Endodermal cell (in vitro differentiated cells): Measurements from ENCODE around the gene ZNF223. TPM values are rescaled to one million over a fixed set of nuclear protein-coding genes. Genes with fewer than 3 reads are reported as not detected.

Source experiments
- DNase-seq: peaks from one replicate; pipeline ENCODE4 v3.0.0-alpha.2; 2017
- H3K27ac ChIP-seq: 2 replicates; pipeline ENCODE4 v1.5.1; 2013; ENCODE audit warnings: mild to moderate bottlenecking, low read depth, low read length, moderate library complexity
- H3K27me3 ChIP-seq: 2 replicates; pipeline ENCODE4 v1.6.1; 2013; ENCODE audit warnings: mild to moderate bottlenecking, low read length, moderate library complexity; ENCODE audit not compliant: insufficient read depth, control insufficient read depth, poor library complexity, severe bottlenecking
- H3K36me3 ChIP-seq: 2 replicates; pipeline ENCODE4 v1.7.0; 2013; ENCODE audit warnings: mild to moderate bottlenecking, low read length, moderate library complexity; ENCODE audit not compliant: control insufficient read depth, insufficient read depth
- H3K4me1 ChIP-seq: one replicate; pipeline ENCODE4 v1.7.0; 2013; ENCODE audit warnings: low read length; ENCODE audit not compliant: control insufficient read depth, insufficient read depth
- H3K4me3 ChIP-seq: 2 replicates; pipeline ENCODE4 v1.5.1; 2013; ENCODE audit warnings: mild to moderate bottlenecking, low read length, moderate library complexity
- H3K9ac ChIP-seq: 2 replicates; pipeline ENCODE4 v1.6.1; 2013; ENCODE audit warnings: mild to moderate bottlenecking, low read length, moderate library complexity; ENCODE audit not compliant: poor library complexity, severe bottlenecking; ENCODE audit errors: extremely low read depth
- H3K9me3 ChIP-seq: 2 replicates; pipeline ENCODE4 v1.6.1; 2013; ENCODE audit warnings: mild to moderate bottlenecking, low read length, moderate library complexity; ENCODE audit not compliant: control insufficient read depth
- H3K27ac Mint-ChIP-seq: 2 replicates; pipeline ENCODE4 v1.8.0; 2020; ENCODE audit warnings: mixed read lengths
- H3K27me3 Mint-ChIP-seq: 2 replicates; pipeline ENCODE4 v1.8.0; 2021; ENCODE audit warnings: mild to moderate bottlenecking, mixed read lengths; ENCODE audit not compliant: insufficient read depth
- H3K36me3 Mint-ChIP-seq: 2 replicates; pipeline ENCODE4 v1.8.0; 2020; ENCODE audit warnings: low read depth, mixed read lengths
- H3K4me1 Mint-ChIP-seq: 2 replicates; pipeline ENCODE4 v1.8.0; 2020; ENCODE audit warnings: mixed read lengths
- H3K4me3 Mint-ChIP-seq: 2 replicates; pipeline ENCODE4 v1.8.0; 2020; ENCODE audit warnings: mild to moderate bottlenecking, moderate library complexity, mixed read lengths
- H3K9me3 Mint-ChIP-seq: 2 replicates; pipeline ENCODE4 v1.8.0; 2020; ENCODE audit warnings: mild to moderate bottlenecking, mixed read lengths
- CTCF ChIP-seq: fragments of 200-600 bp; sonication (generic); conservative IDR thresholded peaks from 2 replicates; pipeline ENCODE4 v1.5.0; 2021; ENCODE audit warnings: antibody characterized with exemption, mild to moderate bottlenecking
- WGBS, 2 experiments: methylation state at CpG; one replicate each; pipeline versions ENCODE4 v1.1.5 to v1.1.7; 2013; ENCODE audit warnings: missing lambda C conversion rate in 2 of 2, mixed read lengths in 1 of 2; ENCODE audit not compliant: insufficient coverage in 1 of 2, insufficient read length in 1 of 2; 5-methylcytosine and 5-hydroxymethylcytosine counted together
- total RNA-seq, 2 donors: library from RNA; stranded (reverse); fragmentation: NEBNext Ultra II Directional in 1 of 2; extraction: Animal tissue kit (Norgen Biotek cat#: 25700) in 1 of 2; gene quantifications; 2 replicates in 1 of 2; 3 replicates in 1 of 2; pipeline ENCODE4 v1.2.1, GENCODE V29; 2021

ZNF223 gene
- total RNA-seq, 2 donors from 2014 or later = 9.3 TPM

DNA sequence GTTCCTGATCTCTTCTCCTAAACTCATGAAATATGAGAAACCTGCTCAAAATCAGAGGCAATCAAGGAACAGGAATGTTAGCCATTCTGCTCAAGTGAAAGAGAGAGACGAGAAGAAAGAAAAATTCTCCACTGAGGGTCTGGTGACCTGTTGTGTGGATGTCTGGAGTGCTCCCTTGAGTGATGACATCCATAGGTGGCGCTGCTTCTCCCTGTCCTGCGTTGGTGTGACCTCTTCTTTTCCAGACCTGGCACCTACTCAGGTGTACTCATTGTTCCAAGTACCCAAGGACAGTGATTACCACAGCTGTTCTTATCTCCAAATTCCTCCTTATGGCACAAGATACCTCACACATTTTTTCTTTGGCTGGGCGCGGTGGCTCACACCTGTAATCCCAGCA, 4.0 kb downstream of the ZNF223 start:
- no peaks in the 10 kb centered on the region for H3K27me3 ChIP-seq
- WGBS, 2 experiments = 89 to 98% methylated on average over 5 of the region's 5 CpGs
- Mint-ChIP-seq H3K27me3 (no peaks in the 10 kb centered on the region), H3K4me3 (no peak overlapping the region), H3K9me3 (peaks cover 9% of the 10 kb centered on the region), H3K36me3 (peaks cover 61% of the 10 kb centered on the region), H3K27ac (no peak overlapping the region), H3K4me1 (peaks cover 12% of the 10 kb centered on the region)
- peak; percentile 30 for TF ChIP-seq CTCF
- H3K36me3 ChIP-seq = peaks cover 43% of the 10 kb centered on the region
- H3K9ac ChIP-seq = no peak overlapping the region
- no peaks in the 10 kb centered on the region for H3K9me3 ChIP-seq
- DNase-seq = peak; percentile 55
- H3K4me3 ChIP-seq = no peak overlapping the region
- no peak overlapping the region for H3K27ac ChIP-seq
- H3K4me1 ChIP-seq = no peaks in the 10 kb centered on the region

GRCh38 chr19:44059229-44059628, 7.4 kb downstream of the ZNF223 start:
- no peak overlapping the region for H3K27ac ChIP-seq
- H3K9ac ChIP-seq = no peak overlapping the region
- 93% methylated on average over 2 of the region's 2 CpGs; no CpG with 5 or more reads in 1 of the 2 experiments for WGBS, 2 experiments
- Mint-ChIP-seq H3K27me3 (no peaks in the 10 kb centered on the region), H3K4me3 (no peak overlapping the region), H3K4me1 (no peaks in the 10 kb centered on the region), H3K9me3 (peaks cover 4% of the 10 kb centered on the region), H3K36me3 (peaks cover 91% of the 10 kb centered on the region), H3K27ac (no peak overlapping the region)
- H3K4me3 ChIP-seq = no peak overlapping the region
- no peaks in the 10 kb centered on the region for H3K9me3 ChIP-seq
- TF ChIP-seq CTCF = no peak
- H3K27me3 ChIP-seq = no peaks in the 10 kb centered on the region
- H3K4me1 ChIP-seq = no peaks in the 10 kb centered on the region
- H3K36me3 ChIP-seq = peaks cover 75% of the 10 kb centered on the region
- no peak for DNase-seq

DNA sequence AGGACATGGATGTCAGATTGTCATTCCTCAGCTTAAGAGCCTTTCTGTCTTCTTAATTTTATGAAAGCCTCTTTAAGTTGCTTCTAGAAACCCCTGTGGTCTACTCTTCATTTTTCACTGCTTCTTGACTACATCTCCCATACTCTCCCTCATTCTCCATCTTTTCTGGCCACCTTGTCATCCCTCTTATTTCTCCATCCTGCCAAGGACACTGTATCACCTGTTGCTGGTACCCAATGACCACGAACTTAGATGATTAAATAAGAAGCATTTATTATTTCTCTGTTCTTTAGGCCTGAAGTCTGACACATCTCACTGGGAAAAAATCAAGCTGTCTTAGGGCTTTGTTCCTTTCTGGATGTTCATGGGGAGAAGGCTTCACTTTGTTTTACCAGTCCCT, 9.2 kb downstream of the ZNF223 start:
- Mint-ChIP-seq H3K27ac (no peak overlapping the region), H3K9me3 (peaks cover 18% of the 10 kb centered on the region), H3K4me3 (no peak overlapping the region), H3K4me1 (no peaks in the 10 kb centered on the region), H3K27me3 (no peaks in the 10 kb centered on the region), H3K36me3 (peaks cover 92% of the 10 kb centered on the region)
- no peaks in the 10 kb centered on the region for H3K4me1 ChIP-seq
- H3K36me3 ChIP-seq = peaks cover 86% of the 10 kb centered on the region
- peaks cover 13% of the 10 kb centered on the region for H3K9me3 ChIP-seq
- H3K9ac ChIP-seq = no peak overlapping the region
- no peaks in the 10 kb centered on the region for H3K27me3 ChIP-seq
- WGBS, 2 experiments = 89% methylated on average over 1 of the region's 1 CpG
- no peak for TF ChIP-seq CTCF
- no peak for DNase-seq
- H3K4me3 ChIP-seq = no peak overlapping the region
- no peak overlapping the region for H3K27ac ChIP-seq
